Kidney (tissue), 14 donors: Measurements from ENCODE around the gene NEDD4. TPM values are rescaled to one million over a fixed set of nuclear protein-coding genes. Genes with fewer than 3 reads are reported as not detected.

Source experiments
- DNase-seq, 5 donors: peaks; one replicate each; pipeline ENCODE4 v3.0.0-alpha.2; 2013 to 2020
- FAIRE-seq: peaks from 2 replicates; lab custom pipeline; 2012; peaks lifted over from hg19 to GRCh38; lab: Jason Lieb, UNC
- H3K27ac ChIP-seq, 2 donors: one replicate each; pipeline ENCODE4 v1.7.0; 2013; ENCODE audit warnings: low read depth in 2 of 2, low read length in 2 of 2, inconsistent platforms in 1 of 2
- H3K27me3 ChIP-seq: one replicate; pipeline ENCODE4 v1.7.1; 2013; ENCODE audit warnings: low read length, inconsistent platforms; ENCODE audit not compliant: control insufficient read depth, insufficient read depth
- H3K36me3 ChIP-seq, 3 donors: one replicate each; pipeline versions ENCODE4 v1.7.0 to v1.7.1; 2013; ENCODE audit warnings: low read length in 3 of 3, control low read depth in 1 of 3, inconsistent platforms in 1 of 3; ENCODE audit not compliant: insufficient read depth in 3 of 3, control insufficient read depth in 2 of 3
- H3K4me1 ChIP-seq, 3 donors: one replicate each; pipeline versions ENCODE4 v1.7.0 to v1.7.1; 2013; ENCODE audit warnings: low read length in 3 of 3, inconsistent platforms in 1 of 3, low read depth in 1 of 3; ENCODE audit not compliant: control insufficient read depth in 2 of 3, insufficient read depth in 2 of 3
- H3K4me3 ChIP-seq, 3 donors: one replicate each; pipeline versions ENCODE4 v1.7.0 to v1.8.1; 2013; ENCODE audit warnings: low read length in 3 of 3, control low read depth in 1 of 3, inconsistent platforms in 1 of 3
- H3K9ac ChIP-seq, 3 donors: one replicate each; pipeline versions ENCODE4 v1.7.0 to v1.7.1; 2013; ENCODE audit warnings: low read length in 3 of 3, control low read depth in 1 of 3, inconsistent platforms in 1 of 3
- H3K9me3 ChIP-seq, 3 donors: one replicate each; pipeline versions ENCODE4 v1.7.0 to v1.7.1; 2013; ENCODE audit warnings: low read length in 3 of 3, control low read depth in 1 of 3, inconsistent platforms in 1 of 3; ENCODE audit not compliant: control insufficient read depth in 2 of 3, insufficient read depth in 1 of 3
- intact Hi-C: fragments of 100-400 bp; cut with DNase I; formaldehyde crosslinking; loops from one replicate; pipeline ENCODE4 v1.11.1; 2022
- polyA plus RNA-seq: library from polyadenylated mRNA; stranded (reverse); fragments of 350-450 nt; fragmentation: Illumina TruSeq; extraction: RNeasy Lipid Tissue Mini Kit (QIAGEN cat#74804); gene quantifications from one replicate; pipeline ENCODE4 v1.2.3, GENCODE V29; 2014; ENCODE audit warnings: low read depth, low replicate concordance; ENCODE audit not compliant: insufficient read depth
- total RNA-seq: library from RNA; stranded (reverse); fragmentation: NEBNext Ultra II Directional; extraction: Animal tissue kit (Norgen Biotek cat#: 25700); gene quantifications from one replicate; pipeline ENCODE4 v1.2.1, GENCODE V29; 2021
- TF ChIP-seq, protein P1 (sequence below): IDR thresholded peaks from 3 replicates; pipeline ENCODE4 v1.5.1; 2012; ENCODE audit warnings: mild to moderate bottlenecking, moderate library complexity, borderline replicate concordance; ENCODE audit not compliant: insufficient read depth; ENCODE audit errors: extremely low read depth
- donor health status: control.
- donor health status: control.
- donor health status: control.
- donor health status: control.
- donor health status: control.
- donor health status: DM: yes; HTN: yes; CAD: no.
- donor health status: Normal renal cell carcinoma (clear cell type).

NEDD4 gene
- total and polyA plus RNA-seq, 2 donors from 2014 or later: 3.3 to 22.3 TPM

DNA sequence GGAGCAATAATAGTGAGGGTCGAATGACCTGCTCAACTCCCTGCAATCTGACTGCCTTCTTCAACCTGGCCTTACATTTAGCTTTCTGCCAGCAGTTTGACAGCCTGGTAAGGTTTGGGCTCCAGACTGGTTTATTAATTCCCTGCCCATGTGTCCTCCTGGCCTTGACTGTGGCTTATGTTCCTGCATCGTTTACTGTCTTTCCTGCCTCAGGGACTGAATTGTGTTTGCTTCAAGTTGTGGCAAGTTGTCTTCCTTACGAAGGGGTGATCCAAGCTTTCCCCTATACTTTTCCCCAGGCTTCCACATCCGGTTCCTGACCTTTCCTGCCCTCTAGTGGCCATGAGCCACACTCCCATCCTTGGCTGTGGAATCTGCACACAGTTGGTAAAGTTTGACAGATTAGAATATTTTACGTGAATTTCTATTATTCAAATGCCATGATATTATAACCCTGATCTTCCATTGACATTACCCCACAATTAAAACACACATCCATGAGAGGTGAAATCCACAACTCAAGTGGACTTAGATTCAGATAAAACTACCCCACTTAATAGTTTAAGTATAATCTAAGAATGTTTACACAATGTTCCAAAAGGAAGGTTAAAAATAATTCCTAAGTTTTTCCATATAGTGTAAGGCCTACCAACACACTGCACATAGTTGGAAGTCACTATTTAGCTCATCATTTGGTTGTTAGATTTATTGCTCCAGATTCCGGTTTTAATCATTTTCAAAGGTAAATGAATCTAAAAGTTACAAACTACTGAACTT, 95.7 kb downstream of the NEDD4 start:
- peaks cover 0 to 4% (median 0%) of the 10 kb centered on the region in 3 donors for H3K4me1 ChIP-seq
- peak overlapping the region; percentile 12 to 89 for H3K27ac ChIP-seq
- no peak overlapping the region for H3K9ac ChIP-seq
- H3K36me3 ChIP-seq: no peaks in the 10 kb centered on the region
- TF ChIP-seq, protein P1, sequence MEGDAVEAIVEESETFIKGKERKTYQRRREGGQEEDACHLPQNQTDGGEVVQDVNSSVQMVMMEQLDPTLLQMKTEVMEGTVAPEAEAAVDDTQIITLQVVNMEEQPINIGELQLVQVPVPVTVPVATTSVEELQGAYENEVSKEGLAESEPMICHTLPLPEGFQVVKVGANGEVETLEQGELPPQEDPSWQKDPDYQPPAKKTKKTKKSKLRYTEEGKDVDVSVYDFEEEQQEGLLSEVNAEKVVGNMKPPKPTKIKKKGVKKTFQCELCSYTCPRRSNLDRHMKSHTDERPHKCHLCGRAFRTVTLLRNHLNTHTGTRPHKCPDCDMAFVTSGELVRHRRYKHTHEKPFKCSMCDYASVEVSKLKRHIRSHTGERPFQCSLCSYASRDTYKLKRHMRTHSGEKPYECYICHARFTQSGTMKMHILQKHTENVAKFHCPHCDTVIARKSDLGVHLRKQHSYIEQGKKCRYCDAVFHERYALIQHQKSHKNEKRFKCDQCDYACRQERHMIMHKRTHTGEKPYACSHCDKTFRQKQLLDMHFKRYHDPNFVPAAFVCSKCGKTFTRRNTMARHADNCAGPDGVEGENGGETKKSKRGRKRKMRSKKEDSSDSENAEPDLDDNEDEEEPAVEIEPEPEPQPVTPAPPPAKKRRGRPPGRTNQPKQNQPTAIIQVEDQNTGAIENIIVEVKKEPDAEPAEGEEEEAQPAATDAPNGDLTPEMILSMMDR: peak; percentile 69
- H3K27me3 ChIP-seq: no peaks in the 10 kb centered on the region
- H3K4me3 ChIP-seq: peak overlapping the region in 2 of 3 donors; percentile 6 to 54
- intact Hi-C loops: no loop called here
- FAIRE-seq (no peak), DNase-seq (peak in 4 of 5 donors; percentile 26 to 69 (median 50))
- H3K9me3 ChIP-seq: no peaks in the 10 kb centered on the region

DNA sequence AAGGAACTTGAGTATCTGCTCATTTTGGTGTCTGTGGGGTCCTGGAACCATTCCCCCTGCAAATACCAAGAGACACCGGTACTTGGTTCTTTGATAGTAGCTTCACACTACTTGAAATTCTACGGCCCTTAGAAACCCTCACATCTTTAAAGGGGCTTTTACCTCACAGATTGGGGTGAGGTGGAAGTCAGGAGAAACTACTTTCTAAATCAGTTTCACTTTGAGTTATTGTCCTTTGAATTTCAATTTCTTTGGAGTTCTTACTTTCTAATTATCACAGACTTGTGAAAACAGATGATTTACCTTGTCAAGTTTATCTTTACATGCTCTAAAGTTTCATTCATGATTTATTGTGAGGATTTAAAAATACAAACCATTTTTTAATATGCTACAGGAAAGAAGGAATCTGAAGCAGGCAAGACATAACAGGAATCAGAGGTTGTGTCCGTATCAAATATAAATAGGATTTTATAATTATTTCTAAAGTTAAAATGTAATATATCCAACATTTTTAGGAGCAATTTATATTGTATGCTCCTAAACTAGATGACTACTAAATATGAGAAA, 98.9 kb downstream of the NEDD4 start:
- Histone ChIP-seq H3K4me1 (peaks cover 0 to 4% (median 0%) of the 10 kb centered on the region in 3 donors), H3K4me3 (no peak overlapping the region), H3K36me3 (no peaks in the 10 kb centered on the region), H3K9ac (peak overlapping the region in 1 of 3 donors; percentile 29), H3K27ac (no peak overlapping the region), H3K9me3 (no peaks in the 10 kb centered on the region), H3K27me3 (no peaks in the 10 kb centered on the region)
- TF ChIP-seq, protein P1: no peak
- DNase-seq: no peak
- intact Hi-C loops: no loop called here
- FAIRE-seq: no peak

DNA sequence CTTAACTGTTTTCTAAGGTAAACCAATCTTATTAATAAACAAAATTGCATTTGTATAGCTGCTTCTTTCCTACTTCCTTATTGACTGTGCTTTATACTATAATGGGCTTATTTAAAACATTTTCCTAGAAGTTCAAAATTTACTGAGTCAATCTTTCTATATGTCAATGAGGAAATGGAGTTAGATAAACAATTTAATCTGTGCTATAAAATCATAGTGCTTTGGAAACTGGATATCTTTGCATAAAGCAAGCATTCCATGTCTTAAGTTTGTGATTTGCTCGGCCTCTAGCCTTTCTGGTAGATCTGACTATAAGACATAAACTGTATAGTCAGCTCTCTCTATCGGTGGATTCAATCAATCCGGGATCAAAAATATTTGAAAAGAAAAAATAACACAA, 99.6 kb downstream of the NEDD4 start:
- no peak for FAIRE-seq
- intact Hi-C loops: no loop called here

More for the DNA sequence above, 99.6 kb downstream of the NEDD4 start:
- no peaks in the 10 kb centered on the region for H3K9me3 ChIP-seq
- no peak overlapping the region for H3K9ac ChIP-seq
- H3K27ac ChIP-seq: no peak overlapping the region
- TF ChIP-seq, protein P1: no peak
- no peaks in the 10 kb centered on the region for H3K36me3 ChIP-seq
- no peak for DNase-seq
- H3K4me1 ChIP-seq: peaks cover 0 to 4% (median 0%) of the 10 kb centered on the region in 3 donors
- no peak overlapping the region for H3K4me3 ChIP-seq
- no peaks in the 10 kb centered on the region for H3K27me3 ChIP-seq
